H1 (cell line): Measurements from ENCODE around the gene RHEX. TPM values are rescaled to one million over a fixed set of nuclear protein-coding genes. Genes with fewer than 3 reads are reported as not detected.

Experiments used
- CTCF ChIA-PET: fragments of 300-600 bp; sonication (Branson Sonifier 250); formaldehyde crosslinking; loops from one replicate; lab custom pipeline; 2021; ENCODE audit not compliant: partially characterized antibody; lab: Charles Lee
- POLR2A ChIA-PET: fragments of 300-600 bp; sonication (Branson Sonifier 250); formaldehyde crosslinking; loops from one replicate; lab custom pipeline; 2021; ENCODE audit warnings: inconsistent platforms; ENCODE audit not compliant: partially characterized antibody; lab: Charles Lee
- DNase-seq, 2 experiments: peaks; one replicate each; pipeline versions ENCODE4 v3.0.0 to v3.0.0-alpha.2; 2010 to 2022; ENCODE audit warnings: low spot score in 2 of 2, low read depth in 1 of 2, mixed read lengths in 1 of 2
- FAIRE-seq: peaks from 2 replicates; lab custom pipeline; 2011; peaks lifted over from hg19 to GRCh38; lab: Jason Lieb, UNC
- H2AFZ ChIP-seq: 2 replicates; pipeline ENCODE4 v1.8.1; 2012; ENCODE audit warnings: low read length, inconsistent platforms
- H2AK5ac ChIP-seq: 2 replicates; pipeline ENCODE4 v1.6.1; 2013; ENCODE audit warnings: low read depth, low read length
- H2BK120ac ChIP-seq: replicated peaks from 2 replicates; pipeline ENCODE3; 2013; ENCODE audit warnings: low read depth, low read length, inconsistent platforms
- H2BK12ac ChIP-seq: 2 replicates; pipeline ENCODE4 v1.6.1; 2013; ENCODE audit warnings: low read depth, low read length
- H2BK15ac ChIP-seq: 2 replicates; pipeline ENCODE4 v1.6.1; 2013; ENCODE audit warnings: low read length
- H2BK20ac ChIP-seq: 2 replicates; pipeline ENCODE4 v1.6.1; 2013; ENCODE audit warnings: low read length
- H2BK5ac ChIP-seq: 2 replicates; pipeline ENCODE4 v1.6.1; 2013; ENCODE audit warnings: low read depth, low read length
- H3K14ac ChIP-seq: 2 replicates; pipeline ENCODE4 v1.6.1; 2013; ENCODE audit warnings: inconsistent platforms; ENCODE audit not compliant: insufficient read length
- H3K18ac ChIP-seq: 2 replicates; pipeline ENCODE4 v1.6.1; 2013; ENCODE audit warnings: low read length; ENCODE audit errors: extremely low read depth
- H3K23ac ChIP-seq: 2 replicates; pipeline ENCODE4 v1.6.1; 2013; ENCODE audit warnings: inconsistent platforms; ENCODE audit not compliant: insufficient read length
- H3K23me2 ChIP-seq: 2 replicates; pipeline ENCODE4 v1.6.1; 2013; ENCODE audit warnings: low read depth, low read length
- H3K27ac ChIP-seq: 2 replicates; pipeline ENCODE4 v1.6.1; 2011; ENCODE audit warnings: low read depth, low read length, inconsistent platforms
- H3K27me3 ChIP-seq, 4 experiments: replicated peaks in 1 of 4; 1 replicate in 1 of 4; 2 replicates in 3 of 4; pipeline versions ENCODE4 v1.6.1 to v1.8.1; 2011 to 2013; ENCODE audit warnings: low read length in 3 of 4, mild to moderate bottlenecking in 3 of 4, inconsistent platforms in 2 of 4, mixed read lengths in 2 of 4, moderate library complexity in 1 of 4; ENCODE audit not compliant: control insufficient read depth in 3 of 4, insufficient read depth in 3 of 4; ENCODE audit errors: extremely low read depth in 1 of 4
- H3K36me3 ChIP-seq, 4 experiments: 2 replicates each; pipeline versions ENCODE4 v1.6.1 to v1.8.1; 2011 to 2013; ENCODE audit warnings: mild to moderate bottlenecking in 4 of 4, low read length in 3 of 4, moderate library complexity in 2 of 4, control low read depth in 1 of 4, inconsistent platforms in 1 of 4; ENCODE audit not compliant: insufficient read depth in 4 of 4, control insufficient read depth in 2 of 4
- H3K4ac ChIP-seq: replicated peaks from 2 replicates; pipeline ENCODE3; 2013; ENCODE audit warnings: low read length, low read depth, mixed read lengths, inconsistent platforms; ENCODE audit not compliant: insufficient read length
- H3K4me1 ChIP-seq, 4 experiments: replicated peaks in 1 of 4; 1 replicate in 1 of 4; 2 replicates in 3 of 4; pipeline versions ENCODE4 v1.6.1 to v1.8.1; 2011 to 2013; ENCODE audit warnings: low read length in 3 of 4, inconsistent platforms in 2 of 4, mixed read lengths in 1 of 4; ENCODE audit not compliant: insufficient read depth in 4 of 4, control insufficient read depth in 3 of 4
- H3K4me2 ChIP-seq, 2 experiments: 2 replicates each; pipeline versions ENCODE4 v1.6.1 to v1.8.1; 2011 to 2013; ENCODE audit warnings: low read depth in 2 of 2, low read length in 2 of 2, control low read depth in 1 of 2, inconsistent platforms in 1 of 2, mild to moderate bottlenecking in 1 of 2; ENCODE audit not compliant: insufficient read depth in 1 of 2
- H3K4me3 ChIP-seq, 4 experiments: fragments of 200-600, 300-600 bp in 1 of 4; sonication (generic), shearing (Covaris generic), sonication (Bioruptor Twin) in 1 of 4; 2 replicates each; pipeline versions ENCODE4 v1.5.1 to v1.8.1; 2011 to 2016; ENCODE audit warnings: low read length in 4 of 4, low read depth in 3 of 4, control low read depth in 2 of 4, inconsistent platforms in 2 of 4, mild to moderate bottlenecking in 2 of 4, mixed read lengths in 1 of 4, moderate library complexity in 1 of 4; ENCODE audit not compliant: insufficient read depth in 2 of 4; ENCODE audit errors: extremely low read depth in 1 of 4
- H3K56ac ChIP-seq: replicated peaks from 2 replicates; pipeline ENCODE3; 2013; ENCODE audit warnings: low read depth, mild to moderate bottlenecking, mixed read lengths, low read length, inconsistent platforms; ENCODE audit not compliant: insufficient read length
- H3K79me1 ChIP-seq: 2 replicates; pipeline ENCODE4 v1.6.1; 2013; ENCODE audit warnings: low read depth, low read length, control low read depth
- H3K79me2 ChIP-seq, 2 experiments: 2 replicates each; pipeline versions ENCODE4 v1.6.1 to v1.8.1; 2012 to 2013; ENCODE audit warnings: low read length in 2 of 2, mild to moderate bottlenecking in 2 of 2, inconsistent platforms in 1 of 2; ENCODE audit not compliant: insufficient read depth in 2 of 2, control insufficient read depth in 1 of 2
- H3K9ac ChIP-seq, 4 experiments: replicated peaks in 1 of 4; 1 replicate in 1 of 4; 2 replicates in 3 of 4; pipeline versions ENCODE4 v1.6.1 to v1.8.1; 2011 to 2013; ENCODE audit warnings: low read depth in 3 of 4, low read length in 3 of 4, control low read depth in 2 of 4, mild to moderate bottlenecking in 2 of 4, moderate library complexity in 2 of 4, inconsistent platforms in 1 of 4; ENCODE audit errors: extremely low read depth in 1 of 4
- H3K9me3 ChIP-seq, 2 experiments: 2 replicates each; pipeline versions ENCODE4 v1.6.1 to v1.8.1; 2012 to 2013; ENCODE audit warnings: mild to moderate bottlenecking in 2 of 2, moderate library complexity in 2 of 2, control low read depth in 1 of 2, inconsistent platforms in 1 of 2, low read depth in 1 of 2, low read length in 1 of 2, mixed read lengths in 1 of 2; ENCODE audit not compliant: insufficient read depth in 2 of 2
- H4K20me1 ChIP-seq, 2 experiments: replicated peaks in 1 of 2; 2 replicates each; pipeline versions ENCODE3 to v1.8.1; 2011 to 2013; ENCODE audit warnings: inconsistent platforms in 2 of 2, low read length in 2 of 2, mild to moderate bottlenecking in 1 of 2; ENCODE audit not compliant: insufficient read depth in 2 of 2, control insufficient read depth in 1 of 2
- H4K5ac ChIP-seq: 2 replicates; pipeline ENCODE4 v1.6.1; 2013; ENCODE audit warnings: low read length, low read depth, mixed read lengths, inconsistent platforms; ENCODE audit not compliant: insufficient read length
- H4K8ac ChIP-seq: 2 replicates; pipeline ENCODE4 v1.8.0; 2013; ENCODE audit warnings: mild to moderate bottlenecking, moderate library complexity, low read length, inconsistent platforms; ENCODE audit not compliant: insufficient read depth; ENCODE audit errors: extremely low read depth
- H4K91ac ChIP-seq: replicated peaks from 2 replicates; pipeline ENCODE3; 2013; ENCODE audit warnings: low read length, mixed read lengths, inconsistent platforms; ENCODE audit not compliant: insufficient read length
- EZH2 ChIP-seq: fragments of 200-600 bp; sonication (generic); IDR thresholded peaks from 2 replicates; pipeline ENCODE4 v1.7.1; 2012; ENCODE audit warnings: low read depth, mild to moderate bottlenecking, moderate library complexity, low read length, inconsistent platforms; ENCODE audit not compliant: severe bottlenecking
- NANOG ChIP-seq: IDR thresholded peaks from 2 replicates; pipeline ENCODE4 v1.6.1; 2011; ENCODE audit warnings: low read length, low read depth, mild to moderate bottlenecking, inconsistent platforms; ENCODE audit not compliant: insufficient read depth, poor library complexity, severe bottlenecking
- POLR2AphosphoS5 ChIP-seq: IDR thresholded peaks from 2 replicates; pipeline ENCODE4 v1.6.1; 2011; ENCODE audit warnings: low read depth, low read length
- RAD21 ChIP-seq, 2 experiments: IDR thresholded peaks in 1 of 2; conservative IDR thresholded peaks in 1 of 2; 2 replicates each; pipeline ENCODE4 v1.6.1; 2011; ENCODE audit warnings: low read depth in 2 of 2, low read length in 2 of 2, improper control_type of control experiment in 1 of 2, inconsistent platforms in 1 of 2, mild to moderate bottlenecking in 1 of 2, moderate library complexity in 1 of 2
- TBP ChIP-seq: IDR thresholded peaks from 2 replicates; pipeline ENCODE4 v1.6.1; 2011; ENCODE audit warnings: low read depth, low read length, improper control_type of control experiment
- WGBS, 2 experiments: shearing (Covaris generic) in 1 of 2; methylation state at CpG; one replicate each; pipeline versions ENCODE4 v1.1.6 to v1.1.7; 2013 to 2015; ENCODE audit warnings: low lambda C conversion rate in 2 of 2, mixed read lengths in 2 of 2, inconsistent platforms in 1 of 2, low coverage in 1 of 2, missing lambda C conversion rate in 1 of 2; ENCODE audit not compliant: insufficient replicate concordance in 2 of 2, insufficient coverage in 1 of 2, insufficient read length in 1 of 2; ENCODE audit errors: extremely low coverage in 1 of 2, missing lambda C conversion rate in 1 of 2; 5-methylcytosine and 5-hydroxymethylcytosine counted together
- polyA plus RNA-seq, 7 experiments: library from polyadenylated mRNA; depleted of rRNA in 3 of 7; stranded (reverse) in 5 of 7; unstranded in 2 of 7; fragments of >200 nt in 5 of 7; fragments of 200-250 nt in 2 of 7; gene quantifications; 1 replicate in 5 of 7; 2 replicates in 1 of 7; 4 replicates in 1 of 7; pipeline versions ENCODE4 v1.2.1 to v1.2.3, GENCODE V29; 2011 to 2013; ENCODE audit warnings: missing spikeins in 2 of 7, mixed read lengths in 2 of 7
- total RNA-seq: library from RNA; stranded (reverse); fragmentation: NEBNext Ultra II Directional; extraction: Animal tissue kit (Norgen Biotek cat#: 25700); gene quantifications from 2 replicates; pipeline ENCODE4 v1.2.1, GENCODE V29; 2021

RHEX gene
- total and polyA plus RNA-seq, 2 of the 8 experiments (the other 6 are each of a cell fraction or from before 2014, with no cell fraction given): not detected

- CTCF ChIA-PET: no interaction called here
- Histone ChIP-seq H2BK120ac (no peak overlapping the region), H3K4ac (no peak overlapping the region), H3K18ac (no peak overlapping the region), H3K4me3 (no peak overlapping the region), H3K27ac (no peak overlapping the region), H2BK20ac (no peak overlapping the region), H3K9me3 (peaks cover 8 to 12% of the 10 kb centered on the region in 2 experiments; a peak in 3 of 4 replicates), H3K56ac (no peak overlapping the region), H2BK15ac (no peak overlapping the region), H3K23me2 (no peaks in the 10 kb centered on the region; the same call in 1 of the 2 replicates), H3K79me1 (no peaks in the 10 kb centered on the region), H2BK5ac (no peak overlapping the region), H3K9ac (no peak overlapping the region), H2AFZ (no peak overlapping the region), H4K5ac (no peak overlapping the region), H4K8ac (no peak overlapping the region), H3K14ac (no peak overlapping the region), H4K91ac (no peak overlapping the region), H4K20me1 (no peaks in the 10 kb centered on the region), H3K4me1 (no peaks in the 10 kb centered on the region), H3K79me2 (no peaks in the 10 kb centered on the region), H3K4me2 (no peak overlapping the region)
- DNase-seq: no peak
- WGBS, 2 experiments: 79% methylated on average over 4 of the region's 4 CpGs; no CpG with 5 or more reads in 1 of the 2 experiments
- no peak for TF ChIP-seq POLR2AphosphoS5
- no peak for TF ChIP-seq RAD21 (IDR thresholded peaks at IDR 0.05 in 1 of 2, conservative IDR thresholded peaks at IDR 0.05 in 1 of 2; ENCODE audit: low read depth in 2 of 2, low read length in 2 of 2)
- no peak for TF ChIP-seq NANOG
- no peak for TF ChIP-seq TBP
- TF ChIP-seq EZH2: no peak
- TF ChIP-seq, all 59 proteins: peak for 0
- Histone ChIP-seq H2AK5ac (no peak overlapping the region), H3K27me3 (no peaks in the 10 kb centered on the region), H2BK12ac (no peak overlapping the region), H3K36me3 (no peaks in the 10 kb centered on the region), H3K23ac (no peak overlapping the region)
- POLR2A ChIA-PET: no interaction called here
- no peak for FAIRE-seq
Measured at GRCh38 chr1:206065547-206066145, 12.7 kb downstream of the RHEX start.
